C1 segment of cervical spinal cord (tissue), 14 donors: ENCODE data around the gene ARL5C.
"Not testable (repeated sequence)": the region's sequence is repeated elsewhere in the genome, so short reads cannot be mapped to it uniquely, and the experiment has no call there.

Experiments
- DNase-seq, 14 donors: peaks; one replicate each; lab custom pipeline; 2025; lab: John Stamatoyannopoulos, UW

Gene ARL5C

GRCh38 chr17:39141915-39142664, 23.9 kb downstream of the ARL5C start:
- DNase-seq: no peak

DNA sequence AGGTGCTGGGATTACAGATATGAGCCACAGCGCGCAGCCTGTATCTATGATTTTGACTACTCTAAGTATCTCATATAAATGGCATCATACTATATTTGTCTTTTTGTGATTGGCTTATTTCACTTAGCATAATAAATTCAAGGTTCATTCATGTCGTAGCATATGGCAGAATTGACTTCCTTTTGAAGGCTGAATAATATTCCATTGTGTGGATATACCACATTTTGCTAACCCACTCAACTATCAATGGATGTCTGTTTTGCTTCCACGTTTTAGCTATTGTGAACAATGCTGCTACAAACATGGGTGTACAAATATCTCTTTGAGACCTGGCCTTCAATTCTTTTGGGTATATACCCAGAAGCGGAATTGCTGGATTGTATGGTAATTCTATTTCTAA, 24.7 kb downstream of the ARL5C start:
- no peak for DNase-seq

DNA sequence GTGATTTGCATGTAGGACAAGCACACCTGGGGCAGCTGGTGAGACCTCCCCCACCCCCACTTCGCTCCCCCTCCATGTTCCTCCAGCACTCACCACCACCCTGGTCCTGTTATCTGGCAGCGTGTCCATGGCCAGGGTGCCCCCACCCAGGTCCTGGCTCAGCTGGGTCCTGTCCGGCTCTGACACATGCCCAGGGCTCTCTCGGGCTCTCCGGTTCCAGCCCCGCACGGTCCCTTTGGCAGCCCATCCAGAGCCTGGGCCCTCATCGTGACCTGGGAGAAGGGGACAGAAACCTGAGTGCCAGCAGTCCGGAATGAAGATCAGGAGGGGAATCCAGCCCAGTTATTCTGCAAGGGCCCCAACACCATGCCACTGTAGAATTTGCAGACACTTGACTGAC, 26.4 kb downstream of the ARL5C start:
- DNase-seq: no peak

DNA sequence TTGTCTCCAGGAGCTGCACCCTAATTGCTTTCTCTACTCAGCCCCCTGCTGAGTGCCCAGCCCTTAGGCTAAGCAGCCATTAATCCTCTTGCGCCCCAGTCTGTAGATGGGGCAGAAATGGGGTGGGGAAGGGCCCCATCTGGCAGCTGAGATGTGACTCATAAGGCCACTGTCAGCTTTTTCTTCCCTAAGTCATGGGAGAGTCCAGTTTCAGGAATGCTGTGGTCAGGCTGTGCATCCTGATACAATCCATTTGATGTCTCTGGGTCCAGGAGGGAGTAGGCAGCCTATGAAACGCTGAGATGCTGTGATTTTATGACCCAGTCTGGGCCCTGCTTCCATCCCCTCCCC, 26.8 kb downstream of the ARL5C start:
- DNase-seq: no peak

- no peak for DNase-seq
Measured at GRCh38 chr17:39138431-39139160, 27.4 kb downstream of the ARL5C start.

DNA sequence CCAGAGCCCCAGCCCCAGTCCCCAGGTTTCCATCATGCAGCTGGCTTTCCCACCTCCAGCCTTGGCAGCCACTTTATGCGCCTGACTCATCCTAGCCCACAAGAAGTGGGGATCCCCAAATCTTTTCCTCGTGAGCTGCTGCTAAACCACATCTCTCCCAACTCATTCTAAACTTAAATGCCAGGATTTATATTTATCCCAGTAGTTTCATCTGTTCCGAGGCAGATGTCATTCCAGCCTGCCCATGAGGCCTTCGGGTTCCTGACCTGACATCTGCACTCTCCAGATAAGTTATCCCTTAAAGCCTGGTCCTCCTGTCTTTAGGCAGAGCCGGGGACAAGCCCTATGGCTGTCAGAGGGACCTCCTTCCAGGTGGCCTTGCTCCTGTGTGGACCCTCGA, 31.1 kb downstream of the ARL5C start:
- DNase-seq: no peak

GRCh38 chr17:39132192-39132610, 33.8 kb downstream of the ARL5C start:
- DNase-seq: no peak

- no peak for DNase-seq
Measured at GRCh38 chr17:39131616-39132015, 34.3 kb downstream of the ARL5C start.

DNA sequence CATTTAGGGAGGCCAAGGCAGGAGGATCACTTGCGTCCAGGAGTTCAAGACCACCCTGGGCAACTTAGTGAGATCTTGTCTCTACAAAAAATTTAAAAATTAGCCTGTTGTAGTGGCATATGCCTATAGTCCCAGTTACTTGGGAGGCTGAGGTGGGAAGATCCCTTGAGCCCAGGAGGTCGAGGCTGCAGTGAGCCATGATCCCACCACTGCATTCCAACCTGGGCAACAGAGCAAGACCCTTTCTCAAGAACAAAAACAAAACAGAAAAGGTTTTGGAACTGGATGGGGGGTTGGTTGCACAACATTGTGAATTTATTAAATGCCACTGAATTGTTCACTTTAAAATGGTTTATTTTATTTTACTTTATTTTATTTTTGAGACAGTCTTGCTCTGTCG, 35.8 kb downstream of the ARL5C start:
- no peak for DNase-seq

GRCh38 chr17:39129544-39129943, 36.4 kb downstream of the ARL5C start:
- DNase-seq: not testable (repeated sequence)

- no peak for DNase-seq
Measured at GRCh38 chr17:39126436-39126835, 39.5 kb downstream of the ARL5C start.

- no peak for DNase-seq
Measured at GRCh38 chr17:39125143-39125875, 40.7 kb downstream of the ARL5C start.

DNA sequence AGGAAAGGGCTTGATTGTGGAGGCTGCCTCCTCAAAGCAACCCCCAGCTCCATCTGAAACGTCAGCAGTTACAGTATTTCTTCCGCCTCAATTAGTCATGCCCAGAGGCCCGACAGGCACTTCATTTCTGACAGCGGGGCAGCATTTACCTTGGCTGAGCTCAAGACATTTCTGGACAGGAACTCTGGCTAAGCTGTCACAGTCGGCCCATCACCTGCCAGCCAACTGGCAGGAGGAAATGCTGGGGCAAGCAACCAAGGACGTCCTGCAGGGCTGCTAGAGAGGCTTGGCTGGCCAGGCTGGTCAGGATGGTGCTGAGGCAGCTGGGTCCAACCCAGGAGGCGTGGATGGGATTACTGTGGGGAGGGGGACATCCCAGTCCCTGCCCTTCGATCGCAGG, 42.3 kb downstream of the ARL5C start:
- DNase-seq: peak in 6 of 14 donors; percentile 19 to 95 (median 33)

DNA sequence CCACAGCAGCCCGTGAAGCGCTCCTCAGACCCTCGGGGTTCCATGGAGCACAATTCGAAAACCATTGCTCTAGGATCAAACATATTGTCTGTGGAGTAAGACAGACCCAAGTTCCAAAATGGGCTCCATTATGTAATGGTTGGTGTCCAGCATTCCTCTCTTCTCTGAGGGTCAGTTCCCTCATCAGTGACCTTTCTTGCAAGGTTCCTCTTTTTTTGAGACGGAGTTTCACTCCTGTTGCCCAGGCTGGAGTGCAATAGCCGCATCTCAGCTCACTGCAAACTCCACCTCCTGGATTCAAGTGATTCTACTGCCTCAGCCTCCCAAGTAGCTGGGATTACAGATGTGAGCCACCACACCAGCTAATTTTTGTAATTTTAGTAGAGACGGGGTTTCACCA, 43.0 kb downstream of the ARL5C start:
- peak in 2 of 14 donors; percentile 2 to 7 for DNase-seq

DNA sequence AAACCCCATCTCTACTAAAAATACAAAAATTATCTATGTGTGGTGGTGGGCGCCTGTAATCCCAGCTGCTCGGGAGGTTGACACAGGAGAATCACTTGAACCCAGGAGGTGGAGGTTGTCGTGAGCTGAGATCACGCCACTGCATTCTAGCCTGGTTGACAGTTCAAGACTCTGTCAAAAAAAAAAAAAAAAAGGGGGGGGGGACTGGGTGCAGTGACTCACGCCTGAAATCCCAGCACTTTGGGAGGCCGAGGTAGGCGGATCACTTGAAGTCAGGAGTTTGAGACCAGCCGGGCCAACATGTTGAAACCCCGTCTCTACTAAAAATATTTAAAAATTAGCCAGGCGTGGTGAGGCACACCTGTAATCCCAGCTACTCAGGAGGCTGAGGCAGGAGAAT, 44.0 kb downstream of the ARL5C start:
- DNase-seq: not testable (repeated sequence)

- DNase-seq: peak in 5 of 14 donors; percentile 10 to 45 (median 13)
Measured at GRCh38 chr17:39118674-39119419, 47.1 kb downstream of the ARL5C start.

- DNase-seq: no peak
Measured at GRCh38 chr17:39116224-39116623, 49.7 kb downstream of the ARL5C start.

- DNase-seq: no peak
Measured at GRCh38 chr17:39115135-39115534, 50.8 kb downstream of the ARL5C start.

- DNase-seq: no peak
Measured at GRCh38 chr17:39114723-39115122, 51.2 kb downstream of the ARL5C start.

- no peak for DNase-seq
Measured at GRCh38 chr17:39113871-39114270, 52.1 kb downstream of the ARL5C start.

- no peak for DNase-seq
Measured at GRCh38 chr17:39110435-39111136, 55.4 kb downstream of the ARL5C start.
